Uterus (tissue), 2 donors: ENCODE data around the gene LIME1.

Source experiments
- POLR2A ChIP-seq, 2 donors: fragments of 450-650 bp; IDR thresholded peaks; one replicate each; pipeline ENCODE4 v1.6.1; 2016; ENCODE audit warnings: antibody characterized with exemption in 2 of 2, mild to moderate bottlenecking in 1 of 2, moderate library complexity in 1 of 2
- TF ChIP-seq, protein P1 (sequence below), 4 experiments: fragments of 200-600 bp in 2 of 4; fragments of 450-650 bp in 2 of 4; sonication (generic) in 2 of 4; IDR thresholded peaks; one replicate each; pipeline ENCODE4 v1.5.1; 2016 to 2019; ENCODE audit warnings: antibody characterized with exemption in 4 of 4, mild to moderate bottlenecking in 2 of 4, moderate library complexity in 1 of 4

DNA sequence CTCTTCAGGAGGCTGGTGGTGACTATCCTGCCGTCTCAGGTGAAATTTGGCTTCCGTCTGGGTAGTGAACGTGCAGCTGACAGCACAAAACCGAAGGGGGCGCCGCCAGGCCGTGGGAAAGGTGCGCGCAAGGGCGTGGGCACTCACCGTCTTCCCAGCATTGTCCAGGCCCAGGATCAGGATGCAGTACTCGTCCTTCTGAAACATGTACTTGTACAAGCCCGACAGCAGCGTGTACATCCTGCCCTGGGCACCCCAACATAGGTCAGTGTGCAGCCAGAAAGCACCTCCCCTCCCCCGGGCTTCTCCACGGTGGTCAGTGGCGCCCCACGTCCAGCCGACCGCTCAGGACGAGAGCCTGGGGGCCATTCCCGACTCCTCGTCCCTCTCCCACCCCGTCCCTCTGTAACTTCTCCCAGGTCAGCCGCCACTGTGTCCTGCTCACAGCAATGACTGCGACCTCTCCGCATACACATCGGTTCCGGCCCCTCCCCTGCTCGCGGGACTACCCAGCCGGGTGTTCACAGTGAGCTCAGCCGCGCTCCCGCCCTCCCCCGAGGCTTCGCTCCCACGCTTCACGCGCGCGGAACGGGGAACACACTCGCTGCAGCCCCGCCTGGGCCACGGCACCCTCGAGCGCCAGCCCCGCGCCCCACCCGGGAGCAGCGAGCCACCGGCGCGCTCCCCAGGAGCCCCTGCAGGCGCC lies 29.5 kb upstream of the LIME1 start:
- TF ChIP-seq, protein P1, sequence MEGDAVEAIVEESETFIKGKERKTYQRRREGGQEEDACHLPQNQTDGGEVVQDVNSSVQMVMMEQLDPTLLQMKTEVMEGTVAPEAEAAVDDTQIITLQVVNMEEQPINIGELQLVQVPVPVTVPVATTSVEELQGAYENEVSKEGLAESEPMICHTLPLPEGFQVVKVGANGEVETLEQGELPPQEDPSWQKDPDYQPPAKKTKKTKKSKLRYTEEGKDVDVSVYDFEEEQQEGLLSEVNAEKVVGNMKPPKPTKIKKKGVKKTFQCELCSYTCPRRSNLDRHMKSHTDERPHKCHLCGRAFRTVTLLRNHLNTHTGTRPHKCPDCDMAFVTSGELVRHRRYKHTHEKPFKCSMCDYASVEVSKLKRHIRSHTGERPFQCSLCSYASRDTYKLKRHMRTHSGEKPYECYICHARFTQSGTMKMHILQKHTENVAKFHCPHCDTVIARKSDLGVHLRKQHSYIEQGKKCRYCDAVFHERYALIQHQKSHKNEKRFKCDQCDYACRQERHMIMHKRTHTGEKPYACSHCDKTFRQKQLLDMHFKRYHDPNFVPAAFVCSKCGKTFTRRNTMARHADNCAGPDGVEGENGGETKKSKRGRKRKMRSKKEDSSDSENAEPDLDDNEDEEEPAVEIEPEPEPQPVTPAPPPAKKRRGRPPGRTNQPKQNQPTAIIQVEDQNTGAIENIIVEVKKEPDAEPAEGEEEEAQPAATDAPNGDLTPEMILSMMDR (IDR thresholded peaks at IDR 0.05) = no peak
- TF ChIP-seq POLR2A (IDR thresholded peaks at IDR 0.05) = no peak
